WTC11 (cell line): ENCODE data around the gene FGF8. TPM values are rescaled to one million over a fixed set of nuclear protein-coding genes. Genes with fewer than 3 reads are reported as not detected.

ENCODE experiments used
- ATAC-seq: fragments of 200-7000 bp; cut with Tn5 transposase; 2 replicates; pipeline ENCODE4 v1.10.0; 2021; ENCODE audit warnings: mild to moderate bottlenecking, moderate library complexity
- CTCF ChIA-PET: fragments of 300-600 bp; sonication (Branson Sonifier 250); formaldehyde crosslinking; loops from one replicate; lab custom pipeline; 2021; ENCODE audit warnings: antibody characterized with exemption; lab: Charles Lee
- POLR2A ChIA-PET: fragments of 350-600 bp; sonication (Branson Sonifier 250); formaldehyde crosslinking; loops from one replicate; lab custom pipeline; 2021; ENCODE audit warnings: antibody characterized with exemption; lab: Charles Lee
- DNase-seq: peaks from one replicate; pipeline ENCODE4 v3.0.0; 2021; ENCODE audit warnings: low spot score
- H3K27ac Mint-ChIP-seq: 2 replicates; pipeline ENCODE4 v1.8.0; 2021; ENCODE audit warnings: mixed read lengths
- H3K27me3 Mint-ChIP-seq: 2 replicates; pipeline ENCODE4 v1.8.0; 2021; ENCODE audit warnings: low read depth, mild to moderate bottlenecking, moderate library complexity, mixed read lengths
- H3K36me3 Mint-ChIP-seq: 2 replicates; pipeline ENCODE4 v1.8.0; 2021; ENCODE audit warnings: mixed read lengths
- H3K4me1 Mint-ChIP-seq: 2 replicates; pipeline ENCODE4 v1.8.0; 2022; ENCODE audit warnings: mixed read lengths
- H3K4me3 Mint-ChIP-seq: 2 replicates; pipeline ENCODE4 v1.8.0; 2021; ENCODE audit warnings: mild to moderate bottlenecking, moderate library complexity, mixed read lengths
- H3K9me3 Mint-ChIP-seq: 2 replicates; pipeline ENCODE4 v1.8.0; 2021; ENCODE audit warnings: mixed read lengths
- CREB1 ChIP-seq: sonication (generic); formaldehyde crosslinking; IDR thresholded peaks from 2 replicates; pipeline ENCODE4 v1.8.0; 2023; ENCODE audit warnings: mild to moderate bottlenecking, missing genetic modification reagents
- ETV6 ChIP-seq: sonication (generic); formaldehyde crosslinking; IDR thresholded peaks from 2 replicates; pipeline ENCODE4 v1.8.1; 2022; ENCODE audit warnings: mild to moderate bottlenecking, missing genetic modification reagents
- FOXJ3 ChIP-seq: sonication (generic); formaldehyde crosslinking; IDR thresholded peaks from 2 replicates; pipeline ENCODE4 v1.9.0; 2021; ENCODE audit warnings: missing genetic modification reagents, mild to moderate bottlenecking, borderline replicate concordance
- FOXK1 ChIP-seq: sonication (generic); formaldehyde crosslinking; IDR thresholded peaks from 2 replicates; pipeline ENCODE4 v1.8.0; 2022; ENCODE audit warnings: mild to moderate bottlenecking, moderate library complexity, missing genetic modification reagents
- GRHL2 ChIP-seq: fragments of 250-450 bp; sonication (Bioruptor Pico); IDR thresholded peaks from 2 replicates; pipeline ENCODE4 v1.8.0; 2022; ENCODE audit warnings: mild to moderate bottlenecking, moderate library complexity; ENCODE audit not compliant: insufficient replicate concordance, severe bottlenecking
- HMGA2 ChIP-seq: fragments of 250-450 bp; sonication (Bioruptor Pico); IDR thresholded peaks from 2 replicates; pipeline ENCODE4 v1.4.0; 2021; ENCODE audit warnings: mild to moderate bottlenecking, moderate library complexity
- IRF2 ChIP-seq: sonication (generic); formaldehyde crosslinking; IDR thresholded peaks from 2 replicates; pipeline ENCODE4 v1.8.0; 2022; ENCODE audit warnings: low read depth, missing genetic modification reagents, borderline replicate concordance
- JAZF1 ChIP-seq: fragments of 250-450 bp; sonication (Bioruptor Pico); IDR thresholded peaks from 2 replicates; pipeline ENCODE4 v1.9.0; 2021; ENCODE audit warnings: moderate library complexity, mild to moderate bottlenecking, inconsistent platforms
- NFATC4 ChIP-seq: fragments of 250-450 bp; sonication (Bioruptor Pico); IDR thresholded peaks from 2 replicates; pipeline ENCODE4 v1.9.0; 2021; ENCODE audit warnings: mild to moderate bottlenecking
- NR3C1 ChIP-seq: sonication (generic); formaldehyde crosslinking; conservative IDR thresholded peaks from 2 replicates; pipeline ENCODE4 v1.8.1; 2023; ENCODE audit warnings: low read depth, mild to moderate bottlenecking, missing genetic modification reagents
- OVOL2 ChIP-seq: fragments of 250-450 bp; sonication (Bioruptor Pico); IDR thresholded peaks from 2 replicates; pipeline ENCODE4 v1.9.0; 2021; ENCODE audit warnings: mild to moderate bottlenecking, borderline replicate concordance
- SMAD4 ChIP-seq: sonication (generic); formaldehyde crosslinking; IDR thresholded peaks from 2 replicates; pipeline ENCODE4 v1.8.0; 2022; ENCODE audit warnings: mild to moderate bottlenecking, missing genetic modification reagents
- ZNF317 ChIP-seq: sonication (generic); formaldehyde crosslinking; IDR thresholded peaks from 2 replicates; pipeline ENCODE4 v1.8.1; 2023; ENCODE audit warnings: low read depth, mild to moderate bottlenecking, moderate library complexity, missing genetic modification reagents, borderline replicate concordance
- total RNA-seq: library from RNA; stranded (reverse); gene quantifications from 3 replicates; pipeline ENCODE4 v1.2.3, GENCODE V29; 2021
- TF ChIP-seq, protein P1 (sequence below): sonication (generic); formaldehyde crosslinking; IDR thresholded peaks from 2 replicates; pipeline ENCODE4 v1.8.0; 2022; ENCODE audit warnings: mild to moderate bottlenecking, missing genetic modification reagents
- TF ChIP-seq, protein P2 (sequence below): fragments of 250-450 bp; sonication (Bioruptor Pico); IDR thresholded peaks from 2 replicates; pipeline ENCODE4 v1.9.0; 2021; ENCODE audit warnings: mild to moderate bottlenecking, borderline replicate concordance
- TF ChIP-seq, protein P3 (sequence below): sonication (generic); formaldehyde crosslinking; IDR thresholded peaks from 2 replicates; pipeline ENCODE4 v1.8.0; 2022; ENCODE audit warnings: mild to moderate bottlenecking, missing genetic modification reagents
- TF ChIP-seq, protein P4 (sequence below): sonication (generic); formaldehyde crosslinking; IDR thresholded peaks from 2 replicates; pipeline ENCODE4 v1.8.1; 2022; ENCODE audit warnings: low read depth, missing genetic modification reagents, borderline replicate concordance
- TF ChIP-seq, protein P5 (sequence below): sonication (generic); formaldehyde crosslinking; IDR thresholded peaks from 2 replicates; pipeline ENCODE4 v1.8.1; 2022; ENCODE audit warnings: low read depth, mild to moderate bottlenecking, moderate library complexity, missing genetic modification reagents, borderline replicate concordance

FGF8 gene
- total RNA-seq, 1 experiment from 2014 or later, result 28.9 TPM

DNA sequence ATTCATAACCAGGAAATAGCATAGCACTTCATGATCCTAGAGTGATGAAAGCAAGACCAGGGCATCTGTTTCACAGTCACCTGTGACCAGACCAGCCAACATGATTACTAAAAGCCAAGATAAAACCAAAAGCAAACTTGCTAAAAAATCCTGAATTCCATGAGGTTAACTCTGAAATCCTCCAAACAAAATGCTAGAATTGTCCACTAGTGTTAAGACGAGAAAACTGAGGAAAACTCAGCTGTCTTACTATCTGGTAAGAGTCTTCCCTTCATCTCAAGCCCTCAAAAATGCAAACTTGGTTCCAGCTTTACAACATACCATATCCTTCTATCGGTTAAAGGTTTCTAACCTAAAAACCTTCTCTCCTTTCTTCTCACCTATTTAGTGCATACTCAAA lies 8.6 kb upstream of the FGF8 start:
- TF ChIP-seq, protein P1, sequence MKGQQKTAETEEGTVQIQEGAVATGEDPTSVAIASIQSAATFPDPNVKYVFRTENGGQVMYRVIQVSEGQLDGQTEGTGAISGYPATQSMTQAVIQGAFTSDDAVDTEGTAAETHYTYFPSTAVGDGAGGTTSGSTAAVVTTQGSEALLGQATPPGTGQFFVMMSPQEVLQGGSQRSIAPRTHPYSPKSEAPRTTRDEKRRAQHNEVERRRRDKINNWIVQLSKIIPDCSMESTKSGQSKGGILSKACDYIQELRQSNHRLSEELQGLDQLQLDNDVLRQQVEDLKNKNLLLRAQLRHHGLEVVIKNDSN, result no peak
- no peak for TF ChIP-seq FOXK1 (CRISPR knock-in tag)
- no peak for TF ChIP-seq ETV6 (CRISPR knock-in tag)
- no peak for TF ChIP-seq SMAD4 (CRISPR knock-in tag)
- TF ChIP-seq HMGA2 (CRISPR knock-in tag), result no peak
- TF ChIP-seq, protein P2, sequence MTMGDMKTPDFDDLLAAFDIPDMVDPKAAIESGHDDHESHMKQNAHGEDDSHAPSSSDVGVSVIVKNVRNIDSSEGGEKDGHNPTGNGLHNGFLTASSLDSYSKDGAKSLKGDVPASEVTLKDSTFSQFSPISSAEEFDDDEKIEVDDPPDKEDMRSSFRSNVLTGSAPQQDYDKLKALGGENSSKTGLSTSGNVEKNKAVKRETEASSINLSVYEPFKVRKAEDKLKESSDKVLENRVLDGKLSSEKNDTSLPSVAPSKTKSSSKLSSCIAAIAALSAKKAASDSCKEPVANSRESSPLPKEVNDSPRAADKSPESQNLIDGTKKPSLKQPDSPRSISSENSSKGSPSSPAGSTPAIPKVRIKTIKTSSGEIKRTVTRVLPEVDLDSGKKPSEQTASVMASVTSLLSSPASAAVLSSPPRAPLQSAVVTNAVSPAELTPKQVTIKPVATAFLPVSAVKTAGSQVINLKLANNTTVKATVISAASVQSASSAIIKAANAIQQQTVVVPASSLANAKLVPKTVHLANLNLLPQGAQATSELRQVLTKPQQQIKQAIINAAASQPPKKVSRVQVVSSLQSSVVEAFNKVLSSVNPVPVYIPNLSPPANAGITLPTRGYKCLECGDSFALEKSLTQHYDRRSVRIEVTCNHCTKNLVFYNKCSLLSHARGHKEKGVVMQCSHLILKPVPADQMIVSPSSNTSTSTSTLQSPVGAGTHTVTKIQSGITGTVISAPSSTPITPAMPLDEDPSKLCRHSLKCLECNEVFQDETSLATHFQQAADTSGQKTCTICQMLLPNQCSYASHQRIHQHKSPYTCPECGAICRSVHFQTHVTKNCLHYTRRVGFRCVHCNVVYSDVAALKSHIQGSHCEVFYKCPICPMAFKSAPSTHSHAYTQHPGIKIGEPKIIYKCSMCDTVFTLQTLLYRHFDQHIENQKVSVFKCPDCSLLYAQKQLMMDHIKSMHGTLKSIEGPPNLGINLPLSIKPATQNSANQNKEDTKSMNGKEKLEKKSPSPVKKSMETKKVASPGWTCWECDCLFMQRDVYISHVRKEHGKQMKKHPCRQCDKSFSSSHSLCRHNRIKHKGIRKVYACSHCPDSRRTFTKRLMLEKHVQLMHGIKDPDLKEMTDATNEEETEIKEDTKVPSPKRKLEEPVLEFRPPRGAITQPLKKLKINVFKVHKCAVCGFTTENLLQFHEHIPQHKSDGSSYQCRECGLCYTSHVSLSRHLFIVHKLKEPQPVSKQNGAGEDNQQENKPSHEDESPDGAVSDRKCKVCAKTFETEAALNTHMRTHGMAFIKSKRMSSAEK (CRISPR knock-in tag), result no peak
- TF ChIP-seq, protein P3, sequence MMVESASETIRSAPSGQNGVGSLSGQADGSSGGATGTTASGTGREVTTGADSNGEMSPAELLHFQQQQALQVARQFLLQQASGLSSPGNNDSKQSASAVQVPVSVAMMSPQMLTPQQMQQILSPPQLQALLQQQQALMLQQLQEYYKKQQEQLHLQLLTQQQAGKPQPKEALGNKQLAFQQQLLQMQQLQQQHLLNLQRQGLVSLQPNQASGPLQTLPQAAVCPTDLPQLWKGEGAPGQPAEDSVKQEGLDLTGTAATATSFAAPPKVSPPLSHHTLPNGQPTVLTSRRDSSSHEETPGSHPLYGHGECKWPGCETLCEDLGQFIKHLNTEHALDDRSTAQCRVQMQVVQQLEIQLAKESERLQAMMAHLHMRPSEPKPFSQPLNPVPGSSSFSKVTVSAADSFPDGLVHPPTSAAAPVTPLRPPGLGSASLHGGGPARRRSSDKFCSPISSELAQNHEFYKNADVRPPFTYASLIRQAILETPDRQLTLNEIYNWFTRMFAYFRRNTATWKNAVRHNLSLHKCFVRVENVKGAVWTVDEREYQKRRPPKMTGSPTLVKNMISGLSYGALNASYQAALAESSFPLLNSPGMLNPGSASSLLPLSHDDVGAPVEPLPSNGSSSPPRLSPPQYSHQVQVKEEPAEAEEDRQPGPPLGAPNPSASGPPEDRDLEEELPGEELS (CRISPR knock-in tag), result no peak
- no peak for TF ChIP-seq OVOL2
- TF ChIP-seq JAZF1 (CRISPR knock-in tag), result no peak
- no peak for TF ChIP-seq GRHL2 (CRISPR knock-in tag)
- TF ChIP-seq, protein P4, sequence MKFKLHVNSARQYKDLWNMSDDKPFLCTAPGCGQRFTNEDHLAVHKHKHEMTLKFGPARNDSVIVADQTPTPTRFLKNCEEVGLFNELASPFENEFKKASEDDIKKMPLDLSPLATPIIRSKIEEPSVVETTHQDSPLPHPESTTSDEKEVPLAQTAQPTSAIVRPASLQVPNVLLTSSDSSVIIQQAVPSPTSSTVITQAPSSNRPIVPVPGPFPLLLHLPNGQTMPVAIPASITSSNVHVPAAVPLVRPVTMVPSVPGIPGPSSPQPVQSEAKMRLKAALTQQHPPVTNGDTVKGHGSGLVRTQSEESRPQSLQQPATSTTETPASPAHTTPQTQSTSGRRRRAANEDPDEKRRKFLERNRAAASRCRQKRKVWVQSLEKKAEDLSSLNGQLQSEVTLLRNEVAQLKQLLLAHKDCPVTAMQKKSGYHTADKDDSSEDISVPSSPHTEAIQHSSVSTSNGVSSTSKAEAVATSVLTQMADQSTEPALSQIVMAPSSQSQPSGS, result no peak
- TF ChIP-seq NR3C1 (CRISPR knock-in tag), result no peak
- TF ChIP-seq IRF2 (CRISPR knock-in tag), result no peak
- no peak for TF ChIP-seq FOXJ3 (CRISPR knock-in tag)
- TF ChIP-seq ZNF317 (CRISPR knock-in tag), result no peak
- TF ChIP-seq, protein P5, sequence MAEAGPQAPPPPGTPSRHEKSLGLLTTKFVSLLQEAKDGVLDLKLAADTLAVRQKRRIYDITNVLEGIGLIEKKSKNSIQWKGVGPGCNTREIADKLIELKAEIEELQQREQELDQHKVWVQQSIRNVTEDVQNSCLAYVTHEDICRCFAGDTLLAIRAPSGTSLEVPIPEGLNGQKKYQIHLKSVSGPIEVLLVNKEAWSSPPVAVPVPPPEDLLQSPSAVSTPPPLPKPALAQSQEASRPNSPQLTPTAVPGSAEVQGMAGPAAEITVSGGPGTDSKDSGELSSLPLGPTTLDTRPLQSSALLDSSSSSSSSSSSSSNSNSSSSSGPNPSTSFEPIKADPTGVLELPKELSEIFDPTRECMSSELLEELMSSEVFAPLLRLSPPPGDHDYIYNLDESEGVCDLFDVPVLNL (CRISPR knock-in tag), result no peak
- TF ChIP-seq CREB1 (CRISPR knock-in tag), result no peak
- TF ChIP-seq NFATC4 (CRISPR knock-in tag), result no peak
- CTCF ChIA-PET, result interaction anchor here (1.3 to 11.0 kb wide), 4 partner anchors 34 to 570 kb away, joined by 3 to 370 read pairs (median 35); partner anchors contain the start of gene OGA
- Mint-ChIP-seq H3K27me3 (no peaks in the 10 kb centered on the region), H3K36me3 (peaks cover 24% of the 10 kb centered on the region), H3K27ac (peak overlapping the region; percentile 92), H3K9me3 (no peaks in the 10 kb centered on the region), H3K4me1 (peaks cover 42% of the 10 kb centered on the region), H3K4me3 (peak overlapping the region; percentile 100)
- ATAC-seq, result no peak
- POLR2A ChIA-PET, result interaction anchor here (0.6 to 3.0 kb wide), 2 partner anchors 11 to 33 kb away, joined by 4 to 14 read pairs; partner anchors contain the start of gene OGA
- no peak for DNase-seq
